GM23338 (cell line): Measurements from ENCODE around the gene RABIF.

Experiments used
- EZH2 ChIP-seq: fragments of 200-600 bp; sonication (generic); IDR thresholded peaks from one replicate; pipeline ENCODE4 v1.8.0; 2017; ENCODE audit warnings: antibody characterized with exemption, mild to moderate bottlenecking, low read depth; ENCODE audit not compliant: unreplicated experiment
- POLR2AphosphoS5 ChIP-seq: IDR thresholded peaks from 2 replicates; pipeline ENCODE4 v1.6.1; 2016; ENCODE audit warnings: antibody characterized with exemption, low read depth
- TF ChIP-seq, protein P1 (sequence below), 2 experiments: fragments of 200-600 bp in 1 of 2; sonication (generic) in 1 of 2; conservative IDR thresholded peaks; 2 replicates each; pipeline versions ENCODE4 v1.5.1 to v1.6.1; 2016 to 2017; ENCODE audit warnings: antibody characterized with exemption in 2 of 2, low read depth in 2 of 2, mild to moderate bottlenecking in 2 of 2, moderate library complexity in 1 of 2
- TF ChIP-seq, protein P2 (sequence below): IDR thresholded peaks from 2 replicates; pipeline ENCODE4 v1.6.1; 2016; ENCODE audit warnings: antibody characterized with exemption

DNA sequence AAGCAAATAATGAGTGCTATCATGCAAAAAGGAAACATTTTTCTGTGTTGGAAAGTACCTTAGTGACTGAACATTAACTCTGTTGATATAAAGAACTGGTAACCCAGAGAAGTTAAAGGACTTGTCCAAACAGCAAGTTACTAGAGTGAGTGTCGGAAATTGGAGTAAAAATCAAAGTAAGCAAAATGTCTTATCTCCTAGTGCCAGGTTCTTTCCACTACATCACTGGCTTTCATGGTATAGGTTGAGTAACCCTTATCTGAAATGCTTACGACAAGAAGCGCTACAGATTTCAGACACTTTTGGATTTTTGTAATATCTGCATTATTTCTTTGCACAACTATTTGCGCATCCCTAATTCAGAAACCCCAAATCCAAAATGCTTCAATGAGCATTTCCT, 16.4 kb upstream of the RABIF start:
- TF ChIP-seq, protein P1, sequence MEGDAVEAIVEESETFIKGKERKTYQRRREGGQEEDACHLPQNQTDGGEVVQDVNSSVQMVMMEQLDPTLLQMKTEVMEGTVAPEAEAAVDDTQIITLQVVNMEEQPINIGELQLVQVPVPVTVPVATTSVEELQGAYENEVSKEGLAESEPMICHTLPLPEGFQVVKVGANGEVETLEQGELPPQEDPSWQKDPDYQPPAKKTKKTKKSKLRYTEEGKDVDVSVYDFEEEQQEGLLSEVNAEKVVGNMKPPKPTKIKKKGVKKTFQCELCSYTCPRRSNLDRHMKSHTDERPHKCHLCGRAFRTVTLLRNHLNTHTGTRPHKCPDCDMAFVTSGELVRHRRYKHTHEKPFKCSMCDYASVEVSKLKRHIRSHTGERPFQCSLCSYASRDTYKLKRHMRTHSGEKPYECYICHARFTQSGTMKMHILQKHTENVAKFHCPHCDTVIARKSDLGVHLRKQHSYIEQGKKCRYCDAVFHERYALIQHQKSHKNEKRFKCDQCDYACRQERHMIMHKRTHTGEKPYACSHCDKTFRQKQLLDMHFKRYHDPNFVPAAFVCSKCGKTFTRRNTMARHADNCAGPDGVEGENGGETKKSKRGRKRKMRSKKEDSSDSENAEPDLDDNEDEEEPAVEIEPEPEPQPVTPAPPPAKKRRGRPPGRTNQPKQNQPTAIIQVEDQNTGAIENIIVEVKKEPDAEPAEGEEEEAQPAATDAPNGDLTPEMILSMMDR (conservative IDR thresholded peaks at IDR 0.05; ENCODE audit: low read depth in 2 of 2) = no peak
- no peak for TF ChIP-seq EZH2
- TF ChIP-seq, protein P2, sequence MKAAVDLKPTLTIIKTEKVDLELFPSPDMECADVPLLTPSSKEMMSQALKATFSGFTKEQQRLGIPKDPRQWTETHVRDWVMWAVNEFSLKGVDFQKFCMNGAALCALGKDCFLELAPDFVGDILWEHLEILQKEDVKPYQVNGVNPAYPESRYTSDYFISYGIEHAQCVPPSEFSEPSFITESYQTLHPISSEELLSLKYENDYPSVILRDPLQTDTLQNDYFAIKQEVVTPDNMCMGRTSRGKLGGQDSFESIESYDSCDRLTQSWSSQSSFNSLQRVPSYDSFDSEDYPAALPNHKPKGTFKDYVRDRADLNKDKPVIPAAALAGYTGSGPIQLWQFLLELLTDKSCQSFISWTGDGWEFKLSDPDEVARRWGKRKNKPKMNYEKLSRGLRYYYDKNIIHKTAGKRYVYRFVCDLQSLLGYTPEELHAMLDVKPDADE = no peak
- TF ChIP-seq POLR2AphosphoS5 = no peak
